HG03342 (cell line): ENCODE data around the gene LPO.

ENCODE experiments used
- ATAC-seq: cut with Tn5 transposase; IDR thresholded peaks from one replicate; pipeline ENCODE4 v1.9.1; 2021; ENCODE audit warnings: mild to moderate bottlenecking, moderate library complexity; ENCODE audit not compliant: unreplicated experiment

LPO gene

GRCh38 chr17:58253082-58253481, 14.7 kb downstream of the LPO start:
- no peak for ATAC-seq

GRCh38 chr17:58254803-58255202, 16.4 kb downstream of the LPO start:
- no peak for ATAC-seq

- ATAC-seq, result no peak
Observed at GRCh38 chr17:58262149-58262548, 23.8 kb downstream of the LPO start.

GRCh38 chr17:58263773-58264172, 25.4 kb downstream of the LPO start:
- no peak for ATAC-seq

- no peak for ATAC-seq
Observed at GRCh38 chr17:58264407-58265103, 26.2 kb downstream of the LPO start.

GRCh38 chr17:58265271-58265670, 26.9 kb downstream of the LPO start:
- ATAC-seq, result no peak

GRCh38 chr17:58265902-58266875, 27.8 kb downstream of the LPO start:
- ATAC-seq, result no peak

- ATAC-seq, result no peak
Observed at GRCh38 chr17:58267347-58268324, 29.3 kb downstream of the LPO start.

- no peak for ATAC-seq
Observed at GRCh38 chr17:58268326-58268725, 29.9 kb downstream of the LPO start.

GRCh38 chr17:58268774-58269556, 30.6 kb downstream of the LPO start:
- ATAC-seq, result no peak

GRCh38 chr17:58269557-58270291, 31.3 kb downstream of the LPO start:
- no peak for ATAC-seq

GRCh38 chr17:58270476-58271215, 32.3 kb downstream of the LPO start:
- ATAC-seq, result no peak

- ATAC-seq, result no peak
Observed at GRCh38 chr17:58271216-58271931, 33.0 kb downstream of the LPO start.

- ATAC-seq, result no peak
Observed at GRCh38 chr17:58272367-58273280, 34.2 kb downstream of the LPO start.

GRCh38 chr17:58273453-58274104, 35.2 kb downstream of the LPO start:
- no peak for ATAC-seq

GRCh38 chr17:58275417-58275816, 37.0 kb downstream of the LPO start:
- ATAC-seq, result no peak
